A549 (cell line): ENCODE results near the gene KPNA2. TPM values are rescaled to one million over a fixed set of nuclear protein-coding genes. Genes with fewer than 3 reads are reported as not detected.

ENCODE experiments used
- ATAC-seq, 2 experiments: fragments of 200-7000 bp in 1 of 2; fragments of >200 bp in 1 of 2; cut with Nextera tagmentation in 1 of 2; cut with Tn5 transposase in 1 of 2; 3 replicates each; pipeline versions ENCODE4 v1.8.0 to v1.9.1; 2018 to 2020; ENCODE audit warnings: mild to moderate bottlenecking in 1 of 2, moderate library complexity in 1 of 2
- CTCF ChIA-PET: fragments of 300-600 bp; sonication (Branson Sonifier 250); formaldehyde crosslinking; extraction: SDS; loops from one replicate; lab custom pipeline; 2021; ENCODE audit warnings: antibody characterized with exemption, inconsistent platforms; lab: Yijun Ruan, JAX
- POLR2A ChIA-PET: fragments of 350-600 bp; formaldehyde crosslinking; extraction: SDS; loops from one replicate; lab custom pipeline; 2021; ENCODE audit warnings: antibody characterized with exemption, inconsistent platforms; lab: Yijun Ruan, JAX
- DNase-seq, 2 experiments: peaks; one replicate each; pipeline versions ENCODE4 v3.0.0 to v3.0.0-alpha.2; 2011 to 2016; ENCODE audit warnings: low read depth in 1 of 2, low spot score in 1 of 2
- FAIRE-seq: peaks from 2 replicates; lab custom pipeline; 2011; peaks lifted over from hg19 to GRCh38; lab: Jason Lieb, UNC
- H3K27ac ChIP-seq, 2 experiments: fragments of >200 bp; sonication (Bioruptor Twin); formaldehyde crosslinking; 3 replicates each; pipeline ENCODE4 v1.5.1; 2016 to 2017
- H3K4me1 ChIP-seq: fragments of >200 bp; sonication (Bioruptor Twin); formaldehyde crosslinking; 3 replicates; pipeline ENCODE4 v1.6.1; 2016
- H3K4me2 ChIP-seq: fragments of >200 bp; sonication (Bioruptor Twin); formaldehyde crosslinking; 3 replicates; pipeline ENCODE4 v1.6.1; 2016
- H3K4me3 ChIP-seq: fragments of >200 bp; sonication (Bioruptor Twin); formaldehyde crosslinking; 3 replicates; pipeline ENCODE4 v1.5.1; 2016
- H3K9me3 ChIP-seq: fragments of >200 bp; sonication (Bioruptor Twin); formaldehyde crosslinking; 3 replicates; pipeline ENCODE4 v1.6.1; 2016
- BCL3 ChIP-seq: fragments of >200 bp; sonication (Bioruptor Twin); formaldehyde crosslinking; IDR thresholded peaks from 3 replicates; pipeline ENCODE4 v1.6.1; 2016
- BHLHE40 ChIP-seq: IDR thresholded peaks from 2 replicates; pipeline ENCODE4 v1.6.1; 2012; ENCODE audit warnings: low read depth, low read length, inconsistent platforms
- CBX2 ChIP-seq: fragments of 200-600 bp; sonication (generic); IDR thresholded peaks from 2 replicates; pipeline ENCODE4 v1.6.1; 2016; ENCODE audit warnings: low read depth, mild to moderate bottlenecking, borderline replicate concordance
- CBX8 ChIP-seq: fragments of 200-600 bp; sonication (generic); IDR thresholded peaks from 2 replicates; pipeline ENCODE4 v1.6.1; 2016
- CEBPB ChIP-seq, 2 experiments: fragments of >200 bp in 1 of 2; sonication (Bioruptor Twin) in 1 of 2; formaldehyde crosslinking in 1 of 2; IDR thresholded peaks; 2 replicates each; pipeline ENCODE4 v1.6.1; 2012 to 2016
- CTCF ChIP-seq: fragments of >200 bp; sonication (Bioruptor Twin); formaldehyde crosslinking; IDR thresholded peaks from 3 replicates; pipeline ENCODE4 v1.5.1; 2016
- ELK1 ChIP-seq: fragments of 150-350 bp; IDR thresholded peaks from 2 replicates; pipeline ENCODE4 v1.6.1; 2014; ENCODE audit warnings: low read depth, mild to moderate bottlenecking, low read length
- FOSB ChIP-seq: fragments of 250-450 bp; sonication (Bioruptor Pico); IDR thresholded peaks from 2 replicates; pipeline ENCODE4 v1.5.0; 2020; ENCODE audit warnings: mild to moderate bottlenecking, moderate library complexity
- FOSL2 ChIP-seq, 2 experiments: fragments of 450-650 bp in 1 of 2; fragments of >200 bp in 1 of 2; sonication (Bioruptor Twin) in 1 of 2; formaldehyde crosslinking; IDR thresholded peaks; 2 replicates each; pipeline versions ENCODE4 v1.5.0 to v1.6.1; 2016 to 2020; ENCODE audit warnings: mild to moderate bottlenecking in 1 of 2, moderate library complexity in 1 of 2
- GATA3 ChIP-seq: IDR thresholded peaks from 2 replicates; pipeline ENCODE4 v1.6.1; 2012; ENCODE audit warnings: borderline replicate concordance
- HES2 ChIP-seq: fragments of >200 bp; sonication (Bioruptor Twin); formaldehyde crosslinking; IDR thresholded peaks from 2 replicates; pipeline ENCODE4 v1.6.1; 2016
- HEYL ChIP-seq: fragments of 250-450 bp; sonication (Bioruptor Pico); IDR thresholded peaks from 2 replicates; pipeline ENCODE4 v1.8.0; 2021; ENCODE audit warnings: mild to moderate bottlenecking, moderate library complexity
- HMGXB4 ChIP-seq: fragments of 250-450 bp; sonication (Bioruptor Pico); IDR thresholded peaks from 2 replicates; pipeline ENCODE4 v1.5.0; 2021; ENCODE audit warnings: mild to moderate bottlenecking, moderate library complexity, borderline replicate concordance
- HOXA7 ChIP-seq: fragments of 250-450 bp; sonication (Bioruptor Pico); IDR thresholded peaks from 2 replicates; pipeline ENCODE4 v1.5.0; 2020; ENCODE audit warnings: mild to moderate bottlenecking, moderate library complexity
- JUNB ChIP-seq: fragments of >200 bp; sonication (Bioruptor Twin); formaldehyde crosslinking; IDR thresholded peaks from 2 replicates; pipeline ENCODE4 v1.6.1; 2016
- KDM5A ChIP-seq: fragments of 200-600 bp; sonication (generic); IDR thresholded peaks from 2 replicates; pipeline ENCODE4 v1.6.1; 2016; ENCODE audit warnings: antibody characterized with exemption, mild to moderate bottlenecking
- MAFK ChIP-seq: fragments of 450-650 bp; IDR thresholded peaks from 2 replicates; pipeline ENCODE4 v1.6.1; 2014; ENCODE audit not compliant: partially characterized antibody
- NPAS2 ChIP-seq: fragments of 250-450 bp; sonication (Bioruptor Pico); IDR thresholded peaks from 2 replicates; pipeline ENCODE4 v1.8.0; 2022; ENCODE audit warnings: mild to moderate bottlenecking, moderate library complexity, borderline replicate concordance
- PBX3 ChIP-seq: IDR thresholded peaks from 2 replicates; pipeline ENCODE4 v1.6.1; 2012
- POLR2AphosphoS2 ChIP-seq: conservative IDR thresholded peaks from 2 replicates; pipeline ENCODE4 v1.6.1; 2012; ENCODE audit warnings: low read length, improper control_type of control experiment, inconsistent platforms
- RARB ChIP-seq: fragments of 250-450 bp; sonication (Bioruptor Pico); IDR thresholded peaks from 2 replicates; pipeline ENCODE4 v1.8.0; 2021; ENCODE audit warnings: mild to moderate bottlenecking, moderate library complexity
- RCOR1 ChIP-seq: fragments of 150-350 bp; IDR thresholded peaks from 2 replicates; pipeline ENCODE4 v1.6.1; 2014; ENCODE audit warnings: antibody characterized with exemption, low read length, low read depth
- ZC3H11A ChIP-seq: fragments of 450-650 bp; IDR thresholded peaks from 2 replicates; pipeline ENCODE4 v1.6.1; 2014; ENCODE audit warnings: antibody characterized with exemption, mild to moderate bottlenecking
- ZFP36 ChIP-seq: fragments of 450-650 bp; IDR thresholded peaks from 2 replicates; pipeline ENCODE4 v1.6.1; 2014; ENCODE audit warnings: borderline replicate concordance; ENCODE audit not compliant: partially characterized antibody
- ZNF302 ChIP-seq: fragments of 250-450 bp; sonication (Bioruptor Pico); IDR thresholded peaks from 2 replicates; pipeline ENCODE4 v1.9.0; 2021; ENCODE audit warnings: inconsistent platforms, mild to moderate bottlenecking, moderate library complexity
- WGBS: methylation state at CpG from one replicate; pipeline ENCODE4 v1.1.6; 2017; ENCODE audit errors: missing lambda C conversion rate; 5-methylcytosine and 5-hydroxymethylcytosine counted together
- polyA plus RNA-seq, 4 experiments: library from polyadenylated mRNA; depleted of rRNA in 3 of 4; stranded (reverse); fragments of >200 nt; fragmentation: RNase III in 1 of 4; extraction: RNeasy Plus Mini Kit Qiagen cat#74134 plus additional on column Dnase treatment in 1 of 4; gene quantifications; 2 replicates in 3 of 4; 3 replicates in 1 of 4; pipeline ENCODE4 v1.2.3, GENCODE V29; 2011 to 2017

The KPNA2 gene
- polyA plus RNA-seq, 2 of the 4 experiments (the other 2 are of a cell fraction), result 382 to 700 TPM

- Histone ChIP-seq H3K4me1 (no peaks in the 10 kb centered on the region), H3K4me2 (no peak overlapping the region), H3K9me3 (no peaks in the 10 kb centered on the region), H3K4me3 (no peak overlapping the region), H3K27ac (no peak overlapping the region)
- DNase-seq, result no peak
- TF ChIP-seq ELK1, result no peak
- TF ChIP-seq ZFP36, result no peak
- no peak for TF ChIP-seq FOSL2 (IDR thresholded peaks at IDR 0.05)
- TF ChIP-seq FOSL2 (CRISPR knock-in tag; IDR thresholded peaks at IDR 0.05), result no peak
- TF ChIP-seq HEYL (CRISPR knock-in tag), result no peak
- TF ChIP-seq MAFK, result no peak
- no peak for TF ChIP-seq CEBPB (IDR thresholded peaks at IDR 0.05)
- no peak for TF ChIP-seq HES2
- TF ChIP-seq GATA3, result no peak
- FAIRE-seq, result no peak
- POLR2A ChIA-PET, result no interaction called here
- no peak for ATAC-seq
- CTCF ChIA-PET, result interaction anchor here (3.5 kb wide), 1 partner anchor 18 kb away, joined by 20 read pairs; the partner anchor contains the start of gene C17orf58
These were observed 22.1 kb upstream of the KPNA2 start for GRCh38 chr17:68013385-68013784.

GRCh38 chr17:68015081-68015723 lies 20.3 kb upstream of the KPNA2 start:
- no peaks in the 10 kb centered on the region for H3K9me3 ChIP-seq
- no peak for FAIRE-seq
- H3K4me1 ChIP-seq, result peaks cover 4% of the 10 kb centered on the region; the same call in 1 of the 3 replicates
- H3K27ac ChIP-seq, result no peak overlapping the region
- 0 out of 3 replicates have a peak overlapping the region, but pooled peaks have one; percentile 49 for H3K4me2 ChIP-seq
- H3K4me3 ChIP-seq, result no peak overlapping the region
- DNase-seq, result no peak
- TF ChIP-seq BHLHE40, result no peak
- no peak for TF ChIP-seq ZNF302 (CRISPR knock-in tag)
- TF ChIP-seq FOSB (CRISPR knock-in tag), result no peak
- no peak for TF ChIP-seq CTCF
- TF ChIP-seq BCL3, result no peak
- TF ChIP-seq PBX3, result no peak
- no peak for TF ChIP-seq KDM5A
- no peak for TF ChIP-seq CBX2
- no peak for TF ChIP-seq RARB
- no peak for TF ChIP-seq HES2
- TF ChIP-seq RCOR1, result no peak
- no peak for TF ChIP-seq ZC3H11A
- no peak for TF ChIP-seq ELK1
- no peak for TF ChIP-seq JUNB
- no peak for TF ChIP-seq HOXA7 (CRISPR knock-in tag)
- no peak for TF ChIP-seq HMGXB4 (CRISPR knock-in tag)
- TF ChIP-seq POLR2AphosphoS2, result no peak
- no peak for TF ChIP-seq NPAS2 (CRISPR knock-in tag)
- TF ChIP-seq CBX8, result no peak
- no peak for ATAC-seq
- WGBS, result 82% methylated on average over 11 of the region's 11 CpGs
- CTCF ChIA-PET, result interaction anchor here (1.3 to 2.2 kb wide), 3 partner anchors 8 to 20 kb away, joined by 5 to 9 read pairs (median 5); no protein-coding TSS in a partner anchor
- POLR2A ChIA-PET, result no interaction called here
